VCaP (cell line): ENCODE results near the gene ZNF333.
"Not testable (repeated sequence)": the region's sequence is repeated elsewhere in the genome, so short reads cannot be mapped to it uniquely, and the experiment has no call there.

Experiments
- H3K27ac ChIP-seq: fragments of 450-650 bp; 2 replicates; pipeline ENCODE4 v1.5.1; 2017
- TF ChIP-seq, protein P1 (sequence below): fragments of 450-650 bp; conservative IDR thresholded peaks from 2 replicates; pipeline ENCODE4 v1.5.1; 2017; ENCODE audit warnings: mild to moderate bottlenecking, moderate library complexity

ZNF333 gene

GRCh38 chr19:14775869-14776586 lies 86.2 kb downstream of the ZNF333 start:
- TF ChIP-seq, protein P1, sequence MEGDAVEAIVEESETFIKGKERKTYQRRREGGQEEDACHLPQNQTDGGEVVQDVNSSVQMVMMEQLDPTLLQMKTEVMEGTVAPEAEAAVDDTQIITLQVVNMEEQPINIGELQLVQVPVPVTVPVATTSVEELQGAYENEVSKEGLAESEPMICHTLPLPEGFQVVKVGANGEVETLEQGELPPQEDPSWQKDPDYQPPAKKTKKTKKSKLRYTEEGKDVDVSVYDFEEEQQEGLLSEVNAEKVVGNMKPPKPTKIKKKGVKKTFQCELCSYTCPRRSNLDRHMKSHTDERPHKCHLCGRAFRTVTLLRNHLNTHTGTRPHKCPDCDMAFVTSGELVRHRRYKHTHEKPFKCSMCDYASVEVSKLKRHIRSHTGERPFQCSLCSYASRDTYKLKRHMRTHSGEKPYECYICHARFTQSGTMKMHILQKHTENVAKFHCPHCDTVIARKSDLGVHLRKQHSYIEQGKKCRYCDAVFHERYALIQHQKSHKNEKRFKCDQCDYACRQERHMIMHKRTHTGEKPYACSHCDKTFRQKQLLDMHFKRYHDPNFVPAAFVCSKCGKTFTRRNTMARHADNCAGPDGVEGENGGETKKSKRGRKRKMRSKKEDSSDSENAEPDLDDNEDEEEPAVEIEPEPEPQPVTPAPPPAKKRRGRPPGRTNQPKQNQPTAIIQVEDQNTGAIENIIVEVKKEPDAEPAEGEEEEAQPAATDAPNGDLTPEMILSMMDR, result no peak
- no peak overlapping the region for H3K27ac ChIP-seq

GRCh38 chr19:14777645-14778044 lies 87.8 kb downstream of the ZNF333 start:
- not testable (repeated sequence) for H3K27ac ChIP-seq

DNA sequence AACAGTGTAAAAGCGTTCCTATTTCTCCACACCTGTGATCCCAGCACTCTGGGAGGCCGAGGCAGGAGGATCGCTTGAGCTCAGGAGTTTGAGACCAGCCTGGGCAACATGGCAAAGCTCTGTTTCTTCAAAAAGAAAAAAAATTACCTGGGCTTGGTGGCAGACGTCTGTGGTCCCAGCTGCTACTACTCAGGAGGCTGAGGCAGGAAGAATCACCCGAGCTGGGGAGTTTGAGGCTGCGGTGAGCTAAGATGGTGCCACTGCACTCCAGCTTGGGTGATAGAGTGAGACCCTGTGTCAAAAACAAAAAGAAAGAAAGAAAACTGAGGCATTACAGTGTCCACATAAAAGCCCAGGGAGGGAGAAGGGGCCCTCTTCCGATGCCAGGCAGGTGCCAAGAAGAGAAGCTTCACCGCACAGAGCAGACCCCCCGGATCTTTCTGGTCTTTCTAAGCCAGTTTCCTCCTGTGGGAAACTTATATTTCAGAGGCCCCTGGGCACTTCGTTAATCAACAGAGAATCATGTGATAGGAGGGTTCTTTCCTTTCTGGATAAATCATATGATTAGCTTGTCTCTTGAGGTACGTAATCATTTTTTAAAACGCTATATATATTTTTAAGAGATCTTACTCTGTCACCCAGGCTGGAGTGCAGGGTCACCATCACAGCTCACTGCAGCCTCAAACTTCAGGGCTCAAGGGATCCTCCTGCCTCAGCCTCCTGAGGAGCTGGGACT lies 88.4 kb downstream of the ZNF333 start, which contains the start of gene ADGRE2:
Gene ADGRE2 (minus strand): TSS at position 451 of the 736 bp plus-strand sequence. CDS start 1,804 bp downstream, outside the sequence.
- not testable (repeated sequence) for H3K27ac ChIP-seq

- no peak overlapping the region for H3K27ac ChIP-seq
- TF ChIP-seq, protein P1, result no peak
These were observed 89.3 kb downstream of the ZNF333 start for GRCh38 chr19:14779151-14779550.

- not testable (repeated sequence) for H3K27ac ChIP-seq
These were observed 90.9 kb downstream of the ZNF333 start for GRCh38 chr19:14780622-14781225.

- not testable (repeated sequence) for H3K27ac ChIP-seq
These were observed 92.1 kb downstream of the ZNF333 start for GRCh38 chr19:14781713-14782536.

DNA sequence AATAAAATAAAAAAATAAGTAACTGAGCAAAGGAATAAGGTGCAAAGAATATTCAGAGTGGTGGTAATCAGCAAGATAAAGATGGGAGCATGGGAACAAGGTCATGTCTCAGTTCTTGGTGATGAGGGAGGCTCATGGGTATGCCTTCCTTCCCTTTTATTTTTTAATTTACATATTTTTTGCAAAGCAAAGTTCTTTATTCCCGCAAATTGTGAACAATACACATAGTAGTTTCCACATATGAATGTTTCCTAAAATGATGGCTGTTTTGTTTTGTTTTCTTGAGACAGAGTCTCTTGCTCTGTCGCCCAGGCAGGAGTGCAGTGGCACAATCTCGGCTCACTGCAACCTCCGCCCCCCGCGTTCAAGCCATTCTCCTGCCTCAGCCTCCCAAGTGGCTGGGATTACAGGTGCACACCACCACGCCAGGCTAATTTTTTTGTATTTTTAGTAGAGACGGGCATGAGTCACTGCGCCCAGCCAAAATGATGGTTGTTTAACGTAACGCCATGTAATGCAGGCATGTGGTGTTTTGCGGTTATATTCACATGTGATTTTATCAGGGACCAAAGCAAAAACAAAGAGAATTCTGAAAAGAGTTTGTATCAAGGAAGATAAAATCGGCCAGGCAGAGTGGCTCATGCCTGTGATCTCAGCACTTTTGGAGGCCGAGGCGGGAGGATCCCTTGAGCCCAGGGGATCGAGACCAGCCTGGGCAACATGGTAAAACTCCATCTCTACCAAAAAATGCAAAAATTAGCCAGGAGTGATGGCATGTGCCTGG lies 93.0 kb downstream of the ZNF333 start:
- TF ChIP-seq, protein P1, result no peak
- H3K27ac ChIP-seq, result no peak overlapping the region
